Right lobe of liver (tissue), 6 donors: ENCODE data around the gene CAPN14. TPM values are rescaled to one million over a fixed set of nuclear protein-coding genes. Genes with fewer than 3 reads are reported as not detected.

ENCODE experiments used
- ATAC-seq, 4 donors: fragments of 200-7000 bp; cut with Tn5 transposase; one replicate each; pipeline ENCODE4 v1.9.1; 2020; ENCODE audit warnings: mild to moderate bottlenecking in 4 of 4, moderate library complexity in 4 of 4
- DNase-seq, 3 donors: peaks; one replicate each; pipeline ENCODE4 v3.0.0-alpha.2; 2020
- H3K27ac ChIP-seq, 3 donors: fragments of 200-600 bp; one replicate each; pipeline ENCODE4 v1.8.0; 2022
- H3K27me3 ChIP-seq, 2 donors: fragments of 200-600 bp; one replicate each; pipeline ENCODE4 v1.8.0; 2022
- H3K36me3 ChIP-seq, 4 donors: fragments of 200-600 bp; sonication (generic) in 1 of 4; one replicate each; pipeline versions ENCODE4 v1.5.1 to v1.8.0; 2017 to 2022; ENCODE audit warnings: control low read depth in 1 of 4
- H3K4me1 ChIP-seq, 4 donors: fragments of 200-600 bp; sonication (generic) in 1 of 4; one replicate each; pipeline versions ENCODE4 v1.5.1 to v1.8.0; 2017 to 2022; ENCODE audit warnings: control low read depth in 1 of 4
- H3K4me3 ChIP-seq, 3 donors: fragments of 200-600 bp; one replicate each; pipeline ENCODE4 v1.8.0; 2022
- H3K9me3 ChIP-seq, 4 donors: fragments of 200-600 bp; sonication (generic) in 1 of 4; one replicate each; pipeline versions ENCODE4 v1.5.1 to v1.8.0; 2017 to 2022; ENCODE audit warnings: control low read depth in 1 of 4
- CTCF ChIP-seq, 4 donors: fragments of 200-600 bp in 3 of 4; fragments of 450-650 bp in 1 of 4; IDR thresholded peaks; one replicate each; pipeline versions ENCODE4 v1.5.1 to v1.8.0; 2016 to 2022; ENCODE audit warnings: antibody characterized with exemption in 4 of 4, mild to moderate bottlenecking in 2 of 4
- POLR2A ChIP-seq: fragments of 450-650 bp; IDR thresholded peaks from one replicate; pipeline ENCODE4 v1.6.1; 2017; ENCODE audit warnings: antibody characterized with exemption, mild to moderate bottlenecking
- WGBS: methylation state at CpG from one replicate; pipeline ENCODE4 v1.1.6; 2018; ENCODE audit warnings: low coverage, low lambda C conversion rate; ENCODE audit not compliant: insufficient coverage; ENCODE audit errors: missing lambda C conversion rate; 5-methylcytosine and 5-hydroxymethylcytosine counted together
- intact Hi-C, 2 donors: fragments of 100-400 bp; cut with DNase I; formaldehyde crosslinking; loops; one replicate each; pipeline versions ENCODE4 v1.11.2 to v1.14.1; 2022
- total RNA-seq, 6 experiments: library from RNA; depleted of rRNA in 2 of 6; stranded (reverse); fragments of >200 nt in 2 of 6; fragmentation: NEBNext Ultra II Directional in 3 of 6; extraction: Animal tissue kit (Norgen Biotek cat#: 25700) in 3 of 6; gene quantifications; one replicate each; pipeline versions ENCODE4 v1.1.0 to v1.2.4, GENCODE V29; 2016 to 2023
- donor health status: DM: no; HTN: yes; CAD: no.
- donor health status: DM: no; HTN: no; CAD: no.
- donor health status: DM: no; HTN: no; CAD: no.
- donor health status: DM: no; HTN: yes; CAD: no.
- donor health status: DM: no; HTN: yes; CAD: no.

CAPN14 gene
- total RNA-seq, 6 experiments from 2014 or later = 0.12 TPM; not detected in 5

GRCh38 chr2:31193806-31194205, 23.5 kb downstream of the CAPN14 start:
- Histone ChIP-seq H3K4me3 (no peak overlapping the region), H3K27ac (no peak overlapping the region), H3K27me3 (no peaks in the 10 kb centered on the region), H3K36me3 (no peaks in the 10 kb centered on the region), H3K4me1 (no peaks in the 10 kb centered on the region), H3K9me3 (no peaks in the 10 kb centered on the region)
- TF ChIP-seq POLR2A = no peak
- no peak for TF ChIP-seq CTCF (IDR thresholded peaks at IDR 0.05)
- WGBS = 80% methylated on average over 3 of the region's 4 CpGs
- ATAC-seq (no peak), DNase-seq (no peak)
- intact Hi-C loops = no loop called here

- no peaks in the 10 kb centered on the region for H3K36me3 ChIP-seq
- intact Hi-C loops = no loop called here
- no peak overlapping the region for H3K4me3 ChIP-seq
- no peaks in the 10 kb centered on the region for H3K27me3 ChIP-seq
- H3K27ac ChIP-seq = no peak overlapping the region
- H3K9me3 ChIP-seq = no peaks in the 10 kb centered on the region
- DNase-seq (no peak), ATAC-seq (no peak)
- no peak for TF ChIP-seq POLR2A
- TF ChIP-seq CTCF (IDR thresholded peaks at IDR 0.05) = no peak
- no peaks in the 10 kb centered on the region for H3K4me1 ChIP-seq
- WGBS = 81% methylated on average over 8 of the region's 12 CpGs
These were observed 24.4 kb downstream of the CAPN14 start for GRCh38 chr2:31192851-31193392.

- WGBS = 86% methylated on average over 1 of the region's 2 CpGs
- TF ChIP-seq POLR2A (no peak), CTCF (IDR thresholded peaks at IDR 0.05) (no peak)
- H3K36me3 ChIP-seq = no peaks in the 10 kb centered on the region
- intact Hi-C loops = no loop called here
- H3K9me3 ChIP-seq = no peaks in the 10 kb centered on the region
- no peak overlapping the region for H3K4me3 ChIP-seq
- no peaks in the 10 kb centered on the region for H3K27me3 ChIP-seq
- no peaks in the 10 kb centered on the region for H3K4me1 ChIP-seq
- ATAC-seq (no peak), DNase-seq (no peak)
- H3K27ac ChIP-seq = no peak overlapping the region
These were observed 24.9 kb downstream of the CAPN14 start for GRCh38 chr2:31192396-31192795.

GRCh38 chr2:31191931-31192330, 25.4 kb downstream of the CAPN14 start:
- intact Hi-C loops = no loop called here
- Histone ChIP-seq H3K4me3 (no peak overlapping the region), H3K27me3 (no peaks in the 10 kb centered on the region), H3K4me1 (no peaks in the 10 kb centered on the region), H3K9me3 (no peaks in the 10 kb centered on the region), H3K36me3 (no peaks in the 10 kb centered on the region), H3K27ac (no peak overlapping the region)
- TF ChIP-seq POLR2A (no peak), CTCF (IDR thresholded peaks at IDR 0.05) (no peak)
- WGBS = 75% methylated on average over 5 of the region's 11 CpGs
- DNase-seq (no peak), ATAC-seq (no peak)

GRCh38 chr2:31190188-31190587, 27.1 kb downstream of the CAPN14 start:
- ATAC-seq = no peak
- H3K4me1 ChIP-seq = no peaks in the 10 kb centered on the region
- no peaks in the 10 kb centered on the region for H3K36me3 ChIP-seq
- H3K27ac ChIP-seq = no peak overlapping the region
- H3K4me3 ChIP-seq = no peak overlapping the region
- no peak for DNase-seq
- no peaks in the 10 kb centered on the region for H3K9me3 ChIP-seq
- no peaks in the 10 kb centered on the region for H3K27me3 ChIP-seq
- intact Hi-C loops = no loop called here
- TF ChIP-seq POLR2A (no peak), CTCF (IDR thresholded peaks at IDR 0.05) (no peak)
- 44% methylated on average over 1 of the region's 1 CpG for WGBS
